ENCODE data around the gene OTOG.
A peak's percentile ranks its signal among the peaks of the same experiment; 100 is the strongest.

OTOG gene

DNA sequence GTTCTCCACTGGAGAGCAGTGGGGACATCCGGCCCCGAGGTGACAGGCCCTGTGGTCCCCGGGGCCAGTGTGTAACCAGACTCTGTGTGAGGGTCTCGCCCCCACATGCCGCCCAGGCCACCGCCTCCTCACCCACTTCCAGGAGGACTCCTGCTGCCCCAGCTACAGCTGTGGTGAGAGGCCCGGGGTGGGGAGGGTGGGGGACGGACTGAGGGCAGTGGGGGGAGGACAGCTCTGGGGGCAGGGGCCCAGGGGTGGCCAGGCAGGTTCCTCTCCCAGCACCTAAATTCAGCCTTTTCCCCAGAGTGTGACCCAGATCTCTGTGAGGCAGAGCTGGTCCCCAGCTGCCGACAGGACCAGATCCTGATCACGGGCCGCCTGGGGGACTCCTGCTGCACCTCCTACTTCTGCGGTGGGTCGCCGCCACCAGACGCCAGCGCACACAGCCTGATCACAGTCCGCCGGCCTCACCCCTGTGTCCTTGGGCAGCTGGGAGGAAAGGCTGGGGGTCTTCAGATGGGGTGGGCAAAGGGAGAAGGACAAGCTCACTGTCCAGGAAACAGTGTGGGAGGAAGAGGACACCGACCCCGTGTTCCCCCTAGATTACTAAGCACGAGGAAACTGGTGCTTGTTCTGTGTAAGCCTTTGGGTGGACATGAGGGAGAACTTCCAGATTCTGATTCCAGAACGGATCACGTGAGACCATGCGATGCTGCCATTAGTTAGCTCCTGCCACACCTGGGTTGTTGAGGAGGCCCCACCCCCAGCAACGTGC is 87.9 kb downstream of the OTOG start:
- no peak overlapping the region for H2AFZ ChIP-seq (ENCODE audit: low read depth, low read length, severe bottlenecking)
- no peak overlapping the region for H3K27ac ChIP-seq (ENCODE audit: low read depth, low read length)
- H3K36me3 ChIP-seq (ENCODE audit: low read length), result no peaks in the 10 kb centered on the region
- H3K9ac ChIP-seq (ENCODE audit: low read length), result no peak overlapping the region
- H3K27me3 ChIP-seq (ENCODE audit: low read length), result no peaks in the 10 kb centered on the region
- no peak overlapping the region for H3K4me2 ChIP-seq (ENCODE audit: low read depth, low read length, poor library complexity, severe bottlenecking)
- TF ChIP-seq, protein P1, sequence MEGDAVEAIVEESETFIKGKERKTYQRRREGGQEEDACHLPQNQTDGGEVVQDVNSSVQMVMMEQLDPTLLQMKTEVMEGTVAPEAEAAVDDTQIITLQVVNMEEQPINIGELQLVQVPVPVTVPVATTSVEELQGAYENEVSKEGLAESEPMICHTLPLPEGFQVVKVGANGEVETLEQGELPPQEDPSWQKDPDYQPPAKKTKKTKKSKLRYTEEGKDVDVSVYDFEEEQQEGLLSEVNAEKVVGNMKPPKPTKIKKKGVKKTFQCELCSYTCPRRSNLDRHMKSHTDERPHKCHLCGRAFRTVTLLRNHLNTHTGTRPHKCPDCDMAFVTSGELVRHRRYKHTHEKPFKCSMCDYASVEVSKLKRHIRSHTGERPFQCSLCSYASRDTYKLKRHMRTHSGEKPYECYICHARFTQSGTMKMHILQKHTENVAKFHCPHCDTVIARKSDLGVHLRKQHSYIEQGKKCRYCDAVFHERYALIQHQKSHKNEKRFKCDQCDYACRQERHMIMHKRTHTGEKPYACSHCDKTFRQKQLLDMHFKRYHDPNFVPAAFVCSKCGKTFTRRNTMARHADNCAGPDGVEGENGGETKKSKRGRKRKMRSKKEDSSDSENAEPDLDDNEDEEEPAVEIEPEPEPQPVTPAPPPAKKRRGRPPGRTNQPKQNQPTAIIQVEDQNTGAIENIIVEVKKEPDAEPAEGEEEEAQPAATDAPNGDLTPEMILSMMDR (IDR thresholded peaks at IDR 0.05; ENCODE audit: insufficient read depth, low read length, poor library complexity, severe bottlenecking), result no peak
- TF ChIP-seq EZH2phosphoT487 (conservative IDR thresholded peaks at IDR 0.05; ENCODE audit: low read length), result no peak
- H3K9me3 ChIP-seq (ENCODE audit: insufficient read depth, low read length), result no peaks in the 10 kb centered on the region
- no peaks in the 10 kb centered on the region for H3K9me2 ChIP-seq (replicated peaks; ENCODE audit: insufficient read depth, low read length)
- no peaks in the 10 kb centered on the region for H3K79me2 ChIP-seq (ENCODE audit: insufficient read depth, low read length)
- H3F3A ChIP-seq (ENCODE audit: insufficient read depth), result no peaks in the 10 kb centered on the region
- H4K20me1 ChIP-seq (ENCODE audit: low read depth, low read length), result no peaks in the 10 kb centered on the region
- no peak overlapping the region for H3K4me3 ChIP-seq (ENCODE audit: insufficient read depth, low read length, poor library complexity, severe bottlenecking)

DNA sequence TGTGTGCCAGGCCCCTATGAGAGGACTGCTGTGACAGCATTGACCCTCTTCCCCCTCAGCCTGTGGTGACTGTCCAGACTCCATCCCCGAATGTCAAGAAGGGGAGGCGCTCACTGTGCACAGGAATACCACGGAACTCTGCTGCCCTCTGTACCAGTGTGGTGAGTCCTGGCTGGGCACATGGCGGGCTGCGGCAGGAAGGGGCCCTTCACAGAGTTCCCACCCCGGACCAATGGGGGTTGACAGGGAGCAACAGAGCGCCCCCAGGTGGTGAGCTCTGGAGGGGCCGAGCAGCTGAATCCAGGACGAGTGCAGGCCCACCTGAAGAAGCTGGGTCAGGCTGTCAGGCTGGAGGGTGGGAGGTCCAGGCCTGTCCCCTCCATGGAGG is 88.5 kb downstream of the OTOG start:
- no peaks in the 10 kb centered on the region for H3F3A ChIP-seq (ENCODE audit: insufficient read depth)
- H3K4me3 ChIP-seq (ENCODE audit: insufficient read depth, low read length, poor library complexity, severe bottlenecking), result no peak overlapping the region
- H3K9ac ChIP-seq (ENCODE audit: low read length), result no peak overlapping the region
- H4K20me1 ChIP-seq (ENCODE audit: low read depth, low read length), result no peaks in the 10 kb centered on the region
- H2AFZ ChIP-seq (ENCODE audit: low read depth, low read length, severe bottlenecking), result no peak overlapping the region
- no peaks in the 10 kb centered on the region for H3K36me3 ChIP-seq (ENCODE audit: low read length)
- TF ChIP-seq, protein P1 (IDR thresholded peaks at IDR 0.05; ENCODE audit: insufficient read depth, low read length, poor library complexity, severe bottlenecking), result peak; percentile 17
- no peak for TF ChIP-seq EZH2phosphoT487 (conservative IDR thresholded peaks at IDR 0.05; ENCODE audit: low read length)
- no peaks in the 10 kb centered on the region for H3K9me3 ChIP-seq (ENCODE audit: insufficient read depth, low read length)
- no peak overlapping the region for H3K27ac ChIP-seq (ENCODE audit: low read depth, low read length)
- H3K27me3 ChIP-seq (ENCODE audit: low read length), result no peaks in the 10 kb centered on the region
- no peaks in the 10 kb centered on the region for H3K9me2 ChIP-seq (replicated peaks; ENCODE audit: insufficient read depth, low read length)
- H3K79me2 ChIP-seq (ENCODE audit: insufficient read depth, low read length), result no peaks in the 10 kb centered on the region
- no peak overlapping the region for H3K4me2 ChIP-seq (ENCODE audit: low read depth, low read length, poor library complexity, severe bottlenecking)

DNA sequence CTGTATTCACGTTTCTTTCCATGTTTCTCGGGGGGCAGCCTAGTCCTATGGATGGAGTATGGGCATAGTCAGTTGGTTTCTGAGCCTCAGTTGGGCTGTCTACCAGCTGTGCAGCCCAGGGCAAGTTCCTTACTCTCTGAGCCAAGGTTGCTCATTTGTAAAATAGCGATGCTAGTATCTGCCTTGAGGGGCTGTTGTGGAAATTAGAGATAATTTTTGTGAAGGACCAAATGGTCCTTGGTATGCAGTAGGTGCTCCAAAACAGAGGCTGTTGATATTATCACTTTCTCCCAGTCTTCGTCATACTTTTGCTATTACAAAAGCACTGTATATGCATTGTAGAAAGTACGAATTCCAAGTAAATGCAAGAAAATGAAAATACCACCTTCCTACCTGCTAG is 89.7 kb downstream of the OTOG start:
- no peak for TF ChIP-seq EZH2phosphoT487 (conservative IDR thresholded peaks at IDR 0.05; ENCODE audit: low read length)
- TF ChIP-seq, protein P1 (IDR thresholded peaks at IDR 0.05; ENCODE audit: insufficient read depth, low read length, poor library complexity, severe bottlenecking), result no peak
- H4K20me1 ChIP-seq (ENCODE audit: low read depth, low read length), result no peaks in the 10 kb centered on the region

More for the DNA sequence above, 89.7 kb downstream of the OTOG start:
- no peaks in the 10 kb centered on the region for H3F3A ChIP-seq (ENCODE audit: insufficient read depth)
- H2AFZ ChIP-seq (ENCODE audit: low read depth, low read length, severe bottlenecking), result no peak overlapping the region
- no peak overlapping the region for H3K9ac ChIP-seq (ENCODE audit: low read length)
- no peak overlapping the region for H3K4me3 ChIP-seq (ENCODE audit: insufficient read depth, low read length, poor library complexity, severe bottlenecking)
- H3K4me2 ChIP-seq (ENCODE audit: low read depth, low read length, poor library complexity, severe bottlenecking), result no peak overlapping the region
- H3K9me2 ChIP-seq (replicated peaks; ENCODE audit: insufficient read depth, low read length), result no peaks in the 10 kb centered on the region
- no peaks in the 10 kb centered on the region for H3K9me3 ChIP-seq (ENCODE audit: insufficient read depth, low read length)
- no peak overlapping the region for H3K27ac ChIP-seq (ENCODE audit: low read depth, low read length)
- no peaks in the 10 kb centered on the region for H3K36me3 ChIP-seq (ENCODE audit: low read length)
- H3K27me3 ChIP-seq (ENCODE audit: low read length), result no peaks in the 10 kb centered on the region
- H3K79me2 ChIP-seq (ENCODE audit: insufficient read depth, low read length), result no peaks in the 10 kb centered on the region

All from SU-DHL-6 (cell line).